Thoracic aorta (tissue), 2 donors: ENCODE results near the gene SMIM14. TPM values are rescaled to one million over a fixed set of nuclear protein-coding genes. Genes with fewer than 3 reads are reported as not detected.
"Not testable (repeated sequence)": the region's sequence is repeated elsewhere in the genome, so short reads cannot be mapped to it uniquely, and the experiment has no call there.

ENCODE experiments used
- ATAC-seq: fragments of 150-250 bp; one replicate; pipeline ENCODE4 v1.8.0; 2017; ENCODE audit warnings: low read depth; ENCODE audit not compliant: insufficient number of reproducible peaks, low FRiP score
- DNase-seq: peaks from one replicate; pipeline ENCODE4 v3.0.0-alpha.2; 2020; ENCODE audit warnings: low spot score
- H3K27ac ChIP-seq, 2 donors: fragments of 200-600 bp; sonication (generic); 1 replicate in 1 of 2; 2 replicates in 1 of 2; pipeline ENCODE4 v1.5.1; 2016; ENCODE audit warnings: mild to moderate bottlenecking in 2 of 2, moderate library complexity in 2 of 2
- H3K27me3 ChIP-seq: fragments of 200-600 bp; sonication (generic); replicated peaks from 2 replicates; pipeline ENCODE4 v1.6.0; 2016; ENCODE audit warnings: mild to moderate bottlenecking; ENCODE audit not compliant: insufficient read depth
- H3K36me3 ChIP-seq: fragments of 200-600 bp; sonication (generic); one replicate; pipeline ENCODE4 v1.5.1; 2016
- H3K4me1 ChIP-seq, 2 donors: fragments of 200-600 bp; sonication (generic); 1 replicate in 1 of 2; 2 replicates in 1 of 2; pipeline versions ENCODE4 v1.5.1 to v1.6.0; 2016; ENCODE audit warnings: low read depth in 2 of 2, mild to moderate bottlenecking in 1 of 2; ENCODE audit not compliant: control insufficient read depth in 1 of 2
- H3K4me3 ChIP-seq: fragments of 200-600 bp; sonication (generic); 2 replicates; pipeline ENCODE4 v1.5.1; 2016; ENCODE audit warnings: mild to moderate bottlenecking
- H3K9me3 ChIP-seq: fragments of 200-600 bp; sonication (generic); 2 replicates; pipeline ENCODE4 v1.5.1; 2016
- CTCF ChIP-seq: fragments of 200-600 bp; sonication (generic); IDR thresholded peaks from one replicate; pipeline ENCODE4 v1.5.1; 2019; ENCODE audit warnings: antibody characterized with exemption
- total RNA-seq, 2 donors: library from RNA; depleted of rRNA; stranded (reverse); fragments of >200 nt; gene quantifications; one replicate each; pipeline versions ENCODE4 v1.1.0 to v1.2.3, GENCODE V29; 2016

The SMIM14 gene
- total RNA-seq, 2 donors from 2014 or later: 41.0 to 58.1 TPM

GRCh38 chr4:39543034-39543433 lies 95.6 kb downstream of the SMIM14 start:
- no peak overlapping the region for H3K4me3 ChIP-seq
- ATAC-seq: no peak
- peaks cover 0 to 6% of the 10 kb centered on the region in 2 donors for H3K4me1 ChIP-seq
- H3K27ac ChIP-seq: no peak overlapping the region
- no peaks in the 10 kb centered on the region for H3K27me3 ChIP-seq
- H3K9me3 ChIP-seq: no peaks in the 10 kb centered on the region
- TF ChIP-seq CTCF: no peak
- no peaks in the 10 kb centered on the region for H3K36me3 ChIP-seq
- DNase-seq: no peak

- peaks cover 0 to 6% of the 10 kb centered on the region in 2 donors for H3K4me1 ChIP-seq
- no peak for TF ChIP-seq CTCF
- H3K27ac ChIP-seq: no peak overlapping the region
- no peaks in the 10 kb centered on the region for H3K36me3 ChIP-seq
- H3K4me3 ChIP-seq: no peak overlapping the region
- H3K27me3 ChIP-seq: no peaks in the 10 kb centered on the region
- DNase-seq (no peak), ATAC-seq (no peak)
- no peaks in the 10 kb centered on the region for H3K9me3 ChIP-seq
Observed at GRCh38 chr4:39542611-39543012, 96.1 kb downstream of the SMIM14 start.

- DNase-seq (no peak), ATAC-seq (no peak)
- no peak for TF ChIP-seq CTCF
- Histone ChIP-seq H3K4me3 (no peak overlapping the region), H3K4me1 (peaks cover 0 to 5% of the 10 kb centered on the region in 2 donors), H3K27me3 (no peaks in the 10 kb centered on the region), H3K9me3 (no peaks in the 10 kb centered on the region), H3K27ac (no peak overlapping the region), H3K36me3 (no peaks in the 10 kb centered on the region)
Observed at GRCh38 chr4:39541987-39542610, 96.6 kb downstream of the SMIM14 start.

GRCh38 chr4:39539089-39539611 lies 99.5 kb downstream of the SMIM14 start:
- no peak for DNase-seq
- H3K36me3 ChIP-seq: peaks cover 7% of the 10 kb centered on the region
- no peak for TF ChIP-seq CTCF
- H3K9me3 ChIP-seq: no peaks in the 10 kb centered on the region
- H3K4me1 ChIP-seq: no peaks in the 10 kb centered on the region
- no peak overlapping the region for H3K27ac ChIP-seq
- H3K27me3 ChIP-seq: no peaks in the 10 kb centered on the region
- ATAC-seq: no peak
- no peak overlapping the region for H3K4me3 ChIP-seq

- Histone ChIP-seq H3K4me3 (no peak overlapping the region), H3K27ac (no peak overlapping the region), H3K36me3 (peaks cover 13% of the 10 kb centered on the region), H3K9me3 (no peaks in the 10 kb centered on the region), H3K27me3 (no peaks in the 10 kb centered on the region), H3K4me1 (peaks cover 0 to 9% of the 10 kb centered on the region in 2 donors)
- no peak for ATAC-seq
- DNase-seq: no peak
- TF ChIP-seq CTCF: no peak
Observed at GRCh38 chr4:39533541-39533940, 105.1 kb downstream of the SMIM14 start.

GRCh38 chr4:39532237-39532636 lies 106.4 kb downstream of the SMIM14 start:
- ATAC-seq, H3K27ac ChIP-seq, H3K27me3 ChIP-seq, H3K4me3 ChIP-seq, DNase-seq, H3K9me3 ChIP-seq: not testable (repeated sequence)
- peaks cover 0 to 12% of the 10 kb centered on the region in 2 donors for H3K4me1 ChIP-seq
- H3K36me3 ChIP-seq: peaks cover 13% of the 10 kb centered on the region
